AG04450 (cell line): ENCODE measurements around the gene TNFSF13. TPM values are rescaled to one million over a fixed set of nuclear protein-coding genes. Genes with fewer than 3 reads are reported as not detected.
A peak's percentile ranks its signal among the peaks of the same experiment; 100 is the strongest.

ENCODE experiments used
- CTCF ChIA-PET: fragments of 300-600, 350-600 bp; formaldehyde crosslinking; extraction: SDS; loops from one replicate; lab custom pipeline; 2022; ENCODE audit warnings: antibody characterized with exemption, inconsistent platforms; lab: Charles Lee
- POLR2A ChIA-PET: fragments of 350-600 bp; formaldehyde crosslinking; extraction: SDS; loops from one replicate; lab custom pipeline; 2021; ENCODE audit warnings: antibody characterized with exemption, inconsistent platforms; lab: Yijun Ruan, JAX
- DNase-seq: peaks from one replicate; pipeline ENCODE4 v3.0.0-alpha.2; 2011; ENCODE audit warnings: low read depth, low spot score
- H3K27ac ChIP-seq: one replicate; pipeline ENCODE4 v1.5.1; 2012; ENCODE audit warnings: low read depth, low read length, control low read depth
- H3K27me3 ChIP-seq: one replicate; pipeline ENCODE4 v1.6.0; 2012; ENCODE audit warnings: low read length; ENCODE audit not compliant: control insufficient read depth, insufficient read depth
- H3K4me3 ChIP-seq: 2 replicates; pipeline ENCODE4 v1.5.1; 2011; ENCODE audit warnings: mild to moderate bottlenecking, low read depth, low read length, control low read depth
- H3K9me3 ChIP-seq: 2 replicates; pipeline ENCODE4 v1.5.1; 2012; ENCODE audit warnings: low read length; ENCODE audit not compliant: control insufficient read depth, insufficient read depth
- CTCF ChIP-seq: IDR thresholded peaks from 2 replicates; pipeline ENCODE4 v1.5.1; 2011; ENCODE audit warnings: low read depth, low read length, control low read depth, inconsistent platforms
- polyA plus RNA-seq: library from polyadenylated mRNA; depleted of rRNA; stranded (reverse); fragments of >200 nt; gene quantifications from 2 replicates; pipeline ENCODE4 v1.2.3, GENCODE V29; 2011

The TNFSF13 gene
- polyA plus RNA-seq, 1 experiment = 0.83 TPM

GRCh38 chr17:7512824-7513540 lies 45.6 kb upstream of the TNFSF13 start:
- no peak for TF ChIP-seq CTCF
- CTCF ChIA-PET = interaction anchor here (0.5 to 5.8 kb wide), 6 partner anchors 8 to 618 kb away, joined by 3 to 116 read pairs (median 14); partner anchors contain the start of genes SENP3, SOX15 and TNFSF13

GRCh38 chr17:7513850-7514419 lies 44.6 kb upstream of the TNFSF13 start:
- POLR2A ChIA-PET = interaction anchor here (1.9 kb wide), 1 partner anchor 47 kb away, joined by 7 read pairs; no protein-coding TSS in a partner anchor
- Histone ChIP-seq H3K9me3 (no peaks in the 10 kb centered on the region), H3K27me3 (no peaks in the 10 kb centered on the region), H3K4me3 (no peak overlapping the region), H3K27ac (no peak overlapping the region)
- no peak for DNase-seq
- TF ChIP-seq CTCF = no peak
- CTCF ChIA-PET = interaction anchor here (0.6 to 5.8 kb wide), 26 partner anchors 9 to 174 kb away, joined by 3 to 116 read pairs (median 5); partner anchors contain the start of genes SENP3, SOX15, TMEM256 and TNFSF13

More at GRCh38 chr17:7512824-7513540, 45.6 kb upstream of the TNFSF13 start:
- no peaks in the 10 kb centered on the region for H3K27me3 ChIP-seq
- H3K4me3 ChIP-seq = no peak overlapping the region
- POLR2A ChIA-PET = interaction anchor here (0.6 to 1.2 kb wide), 2 partner anchors 29 to 691 kb away, joined by 3 to 4 read pairs; partner anchors contain the start of gene POLR2A
- H3K9me3 ChIP-seq = no peaks in the 10 kb centered on the region
- H3K27ac ChIP-seq = no peak overlapping the region
- no peak for DNase-seq

GRCh38 chr17:7515911-7516610 lies 42.5 kb upstream of the TNFSF13 start:
- ChIA-PET POLR2A (no interaction called here), CTCF (interaction anchor here (0.7 to 5.8 kb wide), 7 partner anchors 10 to 172 kb away, joined by 3 to 116 read pairs (median 8); partner anchors contain the start of genes SENP3, SOX15, TP53 and WRAP53)
- no peak for DNase-seq
- Histone ChIP-seq H3K9me3 (no peaks in the 10 kb centered on the region), H3K27me3 (no peaks in the 10 kb centered on the region), H3K4me3 (no peak overlapping the region), H3K27ac (no peak overlapping the region)
- no peak for TF ChIP-seq CTCF

- TF ChIP-seq CTCF = peak; percentile 42
- Histone ChIP-seq H3K4me3 (no peak overlapping the region), H3K9me3 (peaks cover 11% of the 10 kb centered on the region), H3K27ac (no peak overlapping the region), H3K27me3 (no peaks in the 10 kb centered on the region)
- POLR2A ChIA-PET = interaction anchor here (0.7 kb wide), 1 partner anchor 129 kb away, joined by 3 read pairs; no protein-coding TSS in a partner anchor
- DNase-seq = no peak
- CTCF ChIA-PET = interaction anchor here (0.8 to 1.5 kb wide), 3 partner anchors 9 to 66 kb away, joined by 5 to 6 read pairs (median 5); no protein-coding TSS in a partner anchor
Measured at GRCh38 chr17:7523033-7523432, 35.5 kb upstream of the TNFSF13 start.
